ENCODE measurements around the gene STX3.

The STX3 gene

GRCh38 chr11:59807047-59807610 is 52.0 kb downstream of the STX3 start:
- Histone ChIP-seq H3K79me2 (ENCODE audit: insufficient read depth, low read length) (peaks cover 40% of the 10 kb centered on the region), H4K20me1 (ENCODE audit: insufficient read depth, low read length, poor library complexity, severe bottlenecking) (peaks cover 9% of the 10 kb centered on the region), H3K9ac (ENCODE audit: low read depth, low read length, poor library complexity, severe bottlenecking) (no peak overlapping the region), H3F3A (ENCODE audit: low read depth) (no peaks in the 10 kb centered on the region), H3K4me3 (ENCODE audit: low read length, poor library complexity, severe bottlenecking) (no peak overlapping the region), H3K36me3 (ENCODE audit: insufficient read depth, low read length) (peaks cover 33% of the 10 kb centered on the region; the same call in 1 of the 2 replicates), H3K9me2 (replicated peaks; ENCODE audit: low read depth, low read length) (no peaks in the 10 kb centered on the region), H3K4me1 (ENCODE audit: insufficient read depth, low read length, poor library complexity, severe bottlenecking) (peaks cover 49% of the 10 kb centered on the region), H2AFZ (ENCODE audit: low read length) (no peak overlapping the region), H3K4me2 (ENCODE audit: low read depth, low read length, poor library complexity, severe bottlenecking) (peak overlapping the region; percentile 79), H3K27me3 (ENCODE audit: insufficient read depth, low read length, poor library complexity, severe bottlenecking) (no peaks in the 10 kb centered on the region), H3K9me3 (ENCODE audit: insufficient read depth, low read depth, low read length) (no peaks in the 10 kb centered on the region)
- TF ChIP-seq EZH2phosphoT487 (IDR thresholded peaks at IDR 0.05; ENCODE audit: borderline replicate concordance) (no peak), CTCF (conservative IDR thresholded peaks at IDR 0.05; ENCODE audit: low read length) (no peak)

- H3K27me3 ChIP-seq (ENCODE audit: insufficient read depth, low read length, poor library complexity, severe bottlenecking) = no peaks in the 10 kb centered on the region
- no peaks in the 10 kb centered on the region for H3K9me3 ChIP-seq (ENCODE audit: insufficient read depth, low read depth, low read length)
- TF ChIP-seq EZH2phosphoT487 (IDR thresholded peaks at IDR 0.05; ENCODE audit: borderline replicate concordance) (no peak), CTCF (conservative IDR thresholded peaks at IDR 0.05; ENCODE audit: low read length) (peak; percentile 23; the same call in 1 of the 2 replicates)
- H3F3A ChIP-seq (ENCODE audit: low read depth) = no peaks in the 10 kb centered on the region
- peaks cover 50% of the 10 kb centered on the region for H3K4me1 ChIP-seq (ENCODE audit: insufficient read depth, low read length, poor library complexity, severe bottlenecking)
- H3K79me2 ChIP-seq (ENCODE audit: insufficient read depth, low read length) = peaks cover 40% of the 10 kb centered on the region
- H3K9me2 ChIP-seq (replicated peaks; ENCODE audit: low read depth, low read length) = no peaks in the 10 kb centered on the region
- H2AFZ ChIP-seq (ENCODE audit: low read length) = peak within 1 kb of the TSS; percentile 87
- H3K36me3 ChIP-seq (ENCODE audit: insufficient read depth, low read length) = peaks cover 33% of the 10 kb centered on the region; the same call in 1 of the 2 replicates
- H3K4me3 ChIP-seq (ENCODE audit: low read length, poor library complexity, severe bottlenecking) = peak within 1 kb of the TSS; percentile 100
- peak within 1 kb of the TSS; percentile 99 for H3K9ac ChIP-seq (ENCODE audit: low read depth, low read length, poor library complexity, severe bottlenecking)
- peak within 1 kb of the TSS; percentile 86 for H3K4me2 ChIP-seq (ENCODE audit: low read depth, low read length, poor library complexity, severe bottlenecking)
- peaks cover 9% of the 10 kb centered on the region for H4K20me1 ChIP-seq (ENCODE audit: insufficient read depth, low read length, poor library complexity, severe bottlenecking)
These were observed 55.2 kb downstream of the STX3 start, which contains the start of gene MRPL16 for GRCh38 chr11:59810189-59810910. Gene MRPL16, minus strand, starts transcription at chr11:59810778. Its CDS starts 120 bp downstream, at chr11:59810658.

GRCh38 chr11:59810911-59811259 is 55.7 kb downstream of the STX3 start:
- Histone ChIP-seq H3K9me2 (replicated peaks; ENCODE audit: low read depth, low read length) (no peaks in the 10 kb centered on the region), H2AFZ (ENCODE audit: low read length) (peak overlapping the region; percentile 87), H3K4me3 (ENCODE audit: low read length, poor library complexity, severe bottlenecking) (peak overlapping the region; percentile 100), H3K4me1 (ENCODE audit: insufficient read depth, low read length, poor library complexity, severe bottlenecking) (peaks cover 55% of the 10 kb centered on the region), H3K36me3 (ENCODE audit: insufficient read depth, low read length) (peaks cover 27% of the 10 kb centered on the region; the same call in 1 of the 2 replicates), H3K9me3 (ENCODE audit: insufficient read depth, low read depth, low read length) (no peaks in the 10 kb centered on the region), H3K79me2 (ENCODE audit: insufficient read depth, low read length) (peaks cover 40% of the 10 kb centered on the region), H3K9ac (ENCODE audit: low read depth, low read length, poor library complexity, severe bottlenecking) (peak overlapping the region; percentile 99), H3K4me2 (ENCODE audit: low read depth, low read length, poor library complexity, severe bottlenecking) (peak overlapping the region; percentile 86), H3K27me3 (ENCODE audit: insufficient read depth, low read length, poor library complexity, severe bottlenecking) (no peaks in the 10 kb centered on the region), H4K20me1 (ENCODE audit: insufficient read depth, low read length, poor library complexity, severe bottlenecking) (peaks cover 9% of the 10 kb centered on the region), H3F3A (ENCODE audit: low read depth) (no peaks in the 10 kb centered on the region)
- TF ChIP-seq EZH2phosphoT487 (IDR thresholded peaks at IDR 0.05; ENCODE audit: borderline replicate concordance) (no peak), CTCF (conservative IDR thresholded peaks at IDR 0.05; ENCODE audit: low read length) (no peak)
